Activated CD4-positive, alpha-beta T cell treated with anti-CD3 and anti-CD28 coated beads, Interleukin-2, amount 50 U/mL, for 1 hour (primary cell): ENCODE measurements around the gene ZNF613.
"Not testable (repeated sequence)": the region's sequence is repeated elsewhere in the genome, so short reads cannot be mapped to it uniquely, and the experiment has no call there.

Experiments
- DNase-seq: peaks from one replicate; pipeline ENCODE4 v3.0.0-alpha.2; 2020

ZNF613 gene

DNA sequence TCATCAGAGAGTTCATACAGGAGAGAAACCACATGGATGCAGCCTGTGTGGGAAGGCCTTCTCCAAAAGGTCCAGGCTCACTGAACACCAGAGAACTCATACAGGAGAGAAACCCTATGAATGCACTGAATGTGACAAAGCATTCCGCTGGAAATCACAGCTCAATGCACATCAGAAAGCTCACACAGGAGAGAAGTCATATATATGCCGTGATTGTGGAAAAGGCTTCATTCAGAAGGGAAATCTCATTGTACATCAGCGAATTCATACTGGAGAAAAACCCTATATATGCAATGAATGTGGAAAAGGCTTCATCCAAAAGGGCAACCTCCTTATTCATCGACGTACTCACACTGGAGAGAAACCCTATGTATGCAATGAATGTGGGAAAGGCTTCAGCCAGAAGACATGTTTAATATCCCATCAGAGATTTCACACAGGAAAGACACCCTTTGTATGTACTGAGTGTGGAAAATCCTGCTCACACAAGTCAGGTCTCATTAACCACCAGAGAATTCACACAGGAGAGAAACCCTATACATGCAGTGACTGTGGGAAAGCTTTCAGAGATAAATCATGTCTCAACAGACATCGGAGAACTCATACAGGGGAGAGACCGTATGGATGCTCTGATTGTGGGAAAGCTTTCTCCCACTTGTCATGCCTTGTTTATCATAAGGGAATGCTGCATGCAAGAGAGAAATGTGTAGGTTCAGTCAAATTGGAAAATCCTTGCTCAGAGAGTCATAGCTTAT is 17.7 kb downstream of the ZNF613 start:
- no peak for DNase-seq

DNA sequence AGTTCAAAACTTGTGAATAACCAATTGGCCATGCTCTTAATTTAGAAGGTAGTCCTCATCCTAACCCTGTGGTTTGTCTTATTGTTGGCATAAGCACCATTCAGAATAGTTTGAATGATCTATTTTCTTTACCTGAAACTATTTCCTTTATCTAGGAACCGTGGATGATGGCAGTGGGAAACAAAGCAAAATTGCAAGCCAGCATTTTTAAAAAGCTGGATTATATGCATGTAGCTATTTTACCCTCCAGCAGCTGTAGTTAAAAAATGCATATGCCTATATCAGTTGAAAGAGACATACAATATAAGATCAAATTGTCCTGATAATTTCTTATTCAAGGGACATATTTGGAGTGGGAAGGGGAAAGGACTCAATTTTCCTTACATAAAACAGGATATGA is 19.3 kb downstream of the ZNF613 start:
- no peak for DNase-seq

DNA sequence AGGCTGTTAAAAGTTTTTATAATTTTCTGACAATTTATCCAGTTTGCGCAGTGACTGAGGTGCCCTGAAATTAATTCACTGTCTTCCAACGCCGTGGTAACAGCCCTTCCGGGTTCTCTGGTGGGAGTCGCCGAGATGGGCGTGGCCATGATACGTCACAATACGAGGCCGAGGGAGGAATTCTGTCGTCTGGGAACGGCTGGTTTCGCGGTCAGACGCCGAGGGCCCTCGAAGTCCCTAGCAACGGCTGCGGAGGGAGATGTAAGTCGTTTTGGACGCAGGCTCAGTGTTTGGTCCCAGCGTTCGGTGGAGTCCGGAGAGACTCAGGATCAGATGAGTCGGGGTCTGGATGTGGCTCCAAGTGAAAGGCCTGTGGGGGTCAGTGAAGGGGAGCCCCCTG is 21.7 kb downstream of the ZNF613 start:
- no peak for DNase-seq

DNA sequence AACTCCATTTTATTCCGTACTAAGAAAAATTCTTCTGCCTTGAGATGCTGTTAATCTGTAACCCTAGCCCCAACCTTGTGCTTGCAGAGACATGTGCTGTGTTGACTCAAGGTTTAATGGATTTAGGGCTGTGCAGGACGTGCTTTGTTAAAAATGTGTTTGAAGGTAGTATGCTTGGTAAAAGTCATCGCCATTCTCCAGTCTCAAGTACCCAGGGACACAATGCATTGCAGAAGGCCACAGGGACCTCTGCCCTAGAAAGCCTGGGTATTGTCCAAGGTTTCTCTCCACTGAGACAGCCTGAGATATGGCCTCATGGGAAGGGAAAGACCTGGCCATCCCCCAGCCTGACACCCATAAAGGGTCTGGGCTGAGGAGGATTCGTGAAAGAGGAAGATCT is 30.6 kb downstream of the ZNF613 start:
- not testable (repeated sequence) for DNase-seq

DNA sequence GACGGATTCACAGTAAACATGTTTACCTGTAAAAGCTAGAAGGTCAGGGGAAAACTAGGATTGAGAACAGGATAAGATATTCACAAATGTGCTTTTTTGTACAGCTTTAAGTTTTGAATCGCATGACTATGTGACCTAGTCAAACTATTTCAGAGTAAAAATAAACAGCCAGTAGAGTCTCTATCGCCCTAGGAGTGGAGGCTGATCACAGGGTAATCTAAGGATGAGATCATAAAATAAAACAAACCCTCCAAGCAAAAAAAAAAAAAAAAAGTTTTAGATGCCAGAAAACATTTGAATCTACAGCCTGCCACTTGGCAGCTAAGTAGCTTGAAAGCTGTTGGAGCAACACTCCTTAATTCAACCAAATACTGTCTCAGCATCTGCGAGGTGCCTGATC is 32.5 kb downstream of the ZNF613 start:
- DNase-seq: no peak

DNA sequence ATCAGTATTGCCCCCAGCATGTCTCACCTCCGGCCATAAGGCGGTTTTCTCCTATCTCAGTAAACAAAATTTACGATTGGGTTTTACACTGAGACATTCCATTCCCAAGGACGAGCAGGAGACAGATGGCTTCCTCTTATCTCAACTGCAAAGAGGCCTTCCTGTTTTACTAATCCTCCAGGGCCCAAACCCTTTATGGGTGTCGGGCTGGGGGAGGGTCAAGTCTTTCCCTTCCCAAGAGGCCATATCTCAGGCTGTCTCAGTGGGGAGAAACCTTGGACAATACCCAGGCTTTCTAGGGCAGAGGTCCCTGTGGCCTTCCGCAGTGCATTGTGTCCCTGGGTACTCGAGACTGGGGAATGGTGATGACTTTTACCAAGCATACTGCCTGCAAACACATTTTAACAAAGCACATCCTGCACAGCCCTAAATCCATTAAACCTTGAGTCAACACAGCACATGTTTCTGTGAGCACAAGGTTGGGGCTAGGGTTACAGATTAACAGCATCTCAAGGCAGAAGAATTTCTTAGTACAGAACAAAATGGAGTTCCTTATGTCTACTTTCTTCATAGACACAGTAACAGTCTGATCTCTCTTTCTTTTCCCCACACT is 33.5 kb downstream of the ZNF613 start:
- DNase-seq: not testable (repeated sequence)

DNA sequence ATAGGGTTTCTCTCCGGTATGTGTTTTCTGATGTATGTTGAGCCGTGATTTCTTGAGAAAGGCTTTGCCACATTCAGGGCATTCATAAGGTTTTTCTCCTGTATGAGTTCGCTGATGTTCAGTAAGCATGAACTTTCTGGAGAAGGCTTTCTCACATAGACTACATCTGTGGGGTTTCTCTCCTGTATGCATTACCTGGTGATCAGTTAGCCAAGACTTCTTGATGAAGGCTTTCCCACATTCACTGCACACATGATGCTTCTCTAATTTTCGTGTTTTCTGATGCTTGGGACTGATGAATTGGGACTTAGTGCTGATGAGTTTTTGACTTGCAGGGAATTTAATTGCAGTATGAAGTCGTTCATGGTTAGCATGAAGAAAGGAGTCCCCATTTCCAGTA is 38.3 kb downstream of the ZNF613 start:
- DNase-seq: no peak

DNA sequence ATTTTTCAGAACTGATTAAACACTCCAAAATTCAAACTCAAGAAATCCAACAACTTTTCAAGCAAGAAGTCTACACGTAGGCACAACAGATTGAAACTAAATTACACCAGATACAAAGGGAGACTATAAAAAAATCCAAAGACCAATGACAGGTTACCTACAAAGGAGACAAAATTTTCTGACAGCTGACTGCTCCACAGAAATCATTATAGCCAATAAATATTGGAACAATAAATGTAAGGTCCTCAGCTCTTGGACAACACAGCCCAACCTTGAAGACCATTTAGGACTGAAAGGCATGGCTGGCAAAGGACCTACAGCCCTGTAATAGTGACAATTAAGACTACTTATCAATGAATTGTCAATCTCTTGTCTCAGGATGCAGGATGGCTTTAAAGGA is 43.4 kb downstream of the ZNF613 start:
- DNase-seq: no peak

DNA sequence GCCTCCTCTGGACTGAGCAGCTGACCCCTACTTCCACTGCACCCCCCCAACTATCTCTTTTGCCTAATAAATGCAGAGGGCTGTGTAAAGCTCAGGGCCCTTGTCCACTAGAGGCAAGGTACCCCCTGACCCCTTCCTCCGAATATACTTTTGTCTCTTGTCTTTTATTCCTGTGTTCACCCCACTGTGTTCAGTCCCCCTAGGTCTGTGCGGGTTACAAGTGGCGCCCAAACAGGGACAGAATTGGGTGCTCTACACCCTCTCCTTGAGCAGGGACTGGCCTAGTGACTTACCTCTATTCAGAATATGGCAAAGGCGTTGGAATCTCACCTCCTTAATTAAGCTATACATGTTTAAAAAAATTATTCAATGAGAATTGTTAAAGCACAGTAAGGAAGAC is 44.4 kb downstream of the ZNF613 start:
- DNase-seq: peak; percentile 1

DNA sequence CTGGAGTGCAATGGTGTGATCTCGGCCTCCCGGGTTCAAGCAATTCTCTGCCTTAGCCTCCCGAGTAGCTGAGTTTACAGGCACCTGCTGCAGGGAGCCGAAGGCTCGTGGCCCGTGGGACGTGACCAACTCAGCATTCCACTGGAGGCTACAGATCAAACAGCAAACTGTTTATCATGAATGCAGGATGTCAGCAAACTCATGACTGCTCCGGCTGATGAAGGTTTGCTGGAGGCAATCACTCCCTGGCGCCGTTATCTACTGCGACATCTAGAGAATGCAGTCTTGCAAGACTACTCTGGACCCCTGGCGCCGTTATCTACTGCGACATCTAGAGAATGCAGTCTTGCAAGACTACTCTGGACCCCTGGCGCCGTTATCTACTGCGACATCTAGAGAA is 48.5 kb downstream of the ZNF613 start:
- DNase-seq: not testable (repeated sequence)

DNA sequence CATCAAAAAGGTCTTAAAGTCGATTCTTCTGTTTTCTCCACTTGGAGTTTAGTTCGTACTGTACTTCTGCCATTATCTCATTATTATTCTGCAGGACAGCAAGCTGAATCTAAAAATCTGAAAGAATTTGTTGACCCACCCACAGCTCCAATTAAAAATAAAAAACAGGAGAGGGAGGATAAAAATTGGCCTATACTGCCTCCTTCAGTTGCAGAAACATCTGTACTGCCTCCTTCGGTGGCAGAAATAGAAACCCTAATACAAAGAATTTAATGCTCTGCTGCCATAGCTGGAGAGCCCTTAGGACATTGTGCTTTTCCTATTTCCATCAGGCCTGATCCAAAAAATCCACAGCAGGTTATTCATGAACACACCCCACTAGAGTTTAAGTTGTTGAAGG is 49.6 kb downstream of the ZNF613 start:
- no peak for DNase-seq

DNA sequence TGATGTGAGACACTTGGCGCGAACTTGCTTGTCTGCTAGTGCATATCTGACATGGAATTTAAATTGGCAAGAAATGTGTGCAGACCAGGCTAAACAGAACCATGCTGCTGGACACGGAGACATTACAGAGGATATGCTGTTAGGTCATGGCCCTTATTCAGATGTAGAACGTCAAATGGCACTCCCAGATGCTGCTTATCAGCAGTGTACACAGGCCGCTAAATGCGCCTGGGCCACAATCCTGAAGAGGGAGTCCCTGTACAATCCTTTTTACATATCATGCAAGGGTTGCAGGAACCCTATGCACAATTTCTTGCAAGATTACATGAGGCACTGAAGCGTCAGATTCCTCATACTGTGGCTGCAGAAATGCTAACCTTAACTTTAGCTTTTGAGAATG is 50.1 kb downstream of the ZNF613 start:
- DNase-seq: no peak

DNA sequence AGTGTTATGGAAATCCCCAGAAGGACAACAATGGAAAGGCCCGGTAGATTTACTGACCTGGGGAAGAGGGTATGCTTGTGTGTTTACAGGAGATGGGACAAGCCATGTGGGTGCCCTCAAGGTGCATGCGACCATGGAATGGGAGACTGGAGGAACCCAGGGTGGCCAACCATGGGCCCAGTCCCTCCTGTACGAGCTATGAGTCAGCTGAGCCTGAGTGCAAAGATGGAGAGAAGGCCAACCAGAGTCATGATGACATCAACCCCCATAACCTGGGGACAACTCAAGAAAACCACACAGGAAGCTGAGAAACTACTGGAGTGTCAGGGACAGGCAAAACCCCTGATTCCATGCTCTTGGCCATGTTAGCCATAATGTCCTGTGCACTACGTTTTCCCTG is 51.6 kb downstream of the ZNF613 start:
- no peak for DNase-seq

DNA sequence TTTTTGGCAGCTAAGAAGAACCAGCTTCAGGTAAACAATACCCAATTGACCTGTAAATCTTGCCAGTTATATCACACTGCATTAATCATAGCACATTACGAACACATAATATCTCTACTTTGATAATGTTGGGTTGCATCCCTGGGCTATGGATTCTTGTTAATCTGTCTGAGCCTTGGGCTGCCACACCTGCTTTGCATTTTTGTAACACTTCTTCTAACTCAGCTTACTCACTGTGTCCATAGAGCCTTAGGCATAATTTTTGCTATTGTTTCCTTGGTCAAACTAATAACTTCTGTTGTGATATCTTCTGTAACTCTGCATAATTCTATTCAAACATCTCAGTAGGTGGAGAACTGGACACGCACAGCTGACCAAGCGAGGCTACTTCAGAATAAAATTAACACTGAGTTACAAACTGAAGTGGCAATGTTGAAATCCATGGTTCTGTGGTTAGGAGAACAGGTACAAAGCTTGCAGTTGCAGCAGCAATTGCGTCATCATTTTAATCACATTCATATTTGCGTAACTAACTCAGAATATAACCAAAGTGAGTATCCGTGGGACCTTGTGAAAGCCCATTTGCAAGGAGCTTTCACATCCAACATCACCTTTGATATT is 53.0 kb downstream of the ZNF613 start:
- DNase-seq: no peak

DNA sequence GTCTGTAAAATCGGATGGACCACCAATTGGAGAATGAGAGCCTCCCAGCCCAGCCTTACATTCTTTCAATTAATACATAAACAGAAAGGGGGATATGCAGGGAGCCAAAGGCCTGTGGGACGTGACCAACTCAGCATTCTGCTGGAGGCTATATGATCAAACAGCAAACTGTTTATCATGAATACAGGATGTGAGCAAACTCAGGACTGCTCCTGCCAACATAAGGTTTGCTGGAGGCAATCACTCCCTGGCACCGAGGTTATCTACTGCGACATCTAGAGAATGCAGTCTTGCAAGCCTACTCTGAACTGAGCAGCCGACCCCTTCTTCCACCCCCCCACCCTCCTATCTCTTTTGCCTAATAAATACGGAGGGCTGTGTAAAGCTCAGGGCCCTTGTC is 53.7 kb downstream of the ZNF613 start:
- DNase-seq: not testable (repeated sequence)

DNA sequence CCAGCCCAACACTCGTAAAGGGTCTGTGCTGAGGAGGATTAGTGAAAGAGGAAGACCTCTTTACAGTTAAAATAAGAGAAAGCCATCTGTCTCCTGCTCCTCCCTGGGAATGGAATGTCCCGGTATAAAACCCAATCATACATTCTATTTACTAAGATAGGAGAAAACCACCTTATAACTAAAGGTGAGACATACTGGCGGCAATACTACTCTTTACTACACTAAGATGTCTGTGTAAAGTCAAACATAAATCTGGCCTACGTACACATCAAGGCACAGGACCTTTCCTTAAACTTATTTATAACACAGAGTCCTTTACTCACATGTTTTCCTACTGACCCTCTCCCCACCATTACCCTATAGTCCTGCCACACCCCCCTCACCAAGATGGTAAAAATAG is 56.1 kb downstream of the ZNF613 start:
- DNase-seq: no peak

DNA sequence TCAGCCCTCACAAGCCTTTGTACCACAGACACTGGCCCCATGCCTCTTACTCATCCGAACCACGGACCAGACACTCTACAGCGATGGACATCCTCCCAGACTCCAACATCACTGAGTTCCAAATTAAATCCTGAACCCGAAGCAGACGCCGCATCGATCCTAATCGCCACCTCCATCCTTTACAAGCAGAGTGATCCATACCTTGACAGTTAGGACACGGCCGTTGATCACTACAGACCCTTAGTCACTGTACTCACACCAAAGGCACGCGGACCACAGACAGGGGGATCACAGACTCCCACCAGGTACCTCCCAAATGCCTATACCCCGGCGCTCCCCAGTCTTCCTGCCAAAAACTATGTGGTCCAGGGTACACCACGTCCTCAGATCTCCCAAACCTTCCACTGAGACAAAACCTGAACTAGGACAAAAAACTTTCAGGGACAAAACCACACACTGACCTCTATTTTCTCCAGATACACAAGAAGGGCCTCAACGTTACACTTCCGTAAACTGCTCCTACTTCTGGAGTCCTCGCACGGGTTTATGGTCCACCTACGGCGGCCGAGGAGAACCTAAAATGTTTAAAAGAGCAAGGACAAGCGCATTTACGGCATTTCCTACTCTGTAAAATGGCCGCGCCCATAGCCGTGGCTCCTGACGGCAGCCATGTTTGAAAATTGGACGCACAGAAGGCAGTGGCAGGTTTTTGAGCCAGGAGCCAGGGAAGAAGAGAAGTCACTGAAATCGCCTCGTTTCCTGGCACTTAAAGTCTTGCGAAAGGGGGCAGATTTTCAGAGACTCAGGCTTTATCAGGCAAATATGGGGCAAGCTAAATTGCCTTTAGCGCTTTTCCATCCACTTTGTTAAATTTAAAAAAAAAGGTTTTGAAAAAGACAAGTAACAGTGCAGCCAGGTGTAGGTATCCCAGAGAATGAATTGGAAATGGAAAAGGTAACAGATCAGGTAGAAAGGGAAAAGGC is 59.3 kb downstream of the ZNF613 start, which contains the start of gene ZNF350:
Gene ZNF350 (minus strand): TSS at position 532 of the 983 bp plus-strand sequence. CDS start 12,480 bp downstream, outside the sequence.
- DNase-seq: peak; percentile 83

DNA sequence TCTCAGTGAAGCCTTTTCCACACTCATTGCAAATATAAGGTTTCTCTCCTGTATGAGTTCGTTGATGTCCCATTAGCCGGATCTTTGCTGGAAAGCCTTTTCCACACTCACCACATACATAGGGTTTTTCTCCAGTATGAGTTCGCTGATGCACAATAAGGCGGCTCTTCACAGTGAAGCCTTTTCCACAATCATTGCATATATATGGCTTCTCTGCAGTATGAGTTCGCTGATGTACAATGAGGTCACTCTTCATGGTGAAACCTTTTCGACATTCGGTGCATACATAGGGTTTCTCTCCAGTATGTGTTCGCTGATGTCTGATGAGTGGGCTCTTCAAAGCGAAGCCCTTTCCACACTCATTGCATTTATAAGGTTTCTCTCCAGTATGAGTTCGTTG is 66.2 kb downstream of the ZNF613 start:
- DNase-seq: no peak

DNA sequence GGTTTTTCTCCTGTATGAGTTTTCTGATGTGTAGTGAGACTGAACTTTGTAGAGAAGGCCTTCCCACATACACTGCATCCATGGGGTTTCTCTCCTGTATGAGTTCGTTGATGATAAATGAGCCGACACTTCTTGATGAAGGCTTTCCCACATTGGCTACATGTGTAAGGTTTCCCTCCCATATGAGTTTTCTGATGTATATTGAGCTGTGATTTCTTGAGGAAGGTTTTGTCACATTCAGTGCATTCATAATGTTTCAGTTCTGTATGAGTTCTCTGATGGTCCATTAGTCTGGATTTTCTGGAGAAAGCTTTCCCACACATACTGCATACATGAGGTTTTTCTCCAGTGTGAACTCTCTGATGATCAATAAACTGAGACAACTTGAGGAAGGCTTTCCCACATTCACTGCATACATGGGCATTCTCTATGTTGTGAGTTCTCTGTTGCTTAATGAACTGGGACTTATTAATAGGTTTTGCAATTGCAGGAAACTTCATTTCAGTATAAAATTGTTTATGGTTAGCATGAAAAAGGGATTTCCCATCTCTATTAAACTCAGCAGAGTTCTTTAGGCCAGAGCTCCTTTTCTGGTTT is 66.9 kb downstream of the ZNF613 start:
- no peak for DNase-seq
